Muscle layer of duodenum (tissue), 2 donors: ENCODE data around the gene LRRC59.

Experiments
- H3K27ac ChIP-seq: one replicate; pipeline ENCODE4 v1.7.0; 2013; ENCODE audit warnings: mild to moderate bottlenecking, low read length
- H3K27me3 ChIP-seq: one replicate; pipeline ENCODE4 v1.7.0; 2013; ENCODE audit warnings: low read depth, mild to moderate bottlenecking, control low read depth, low read length
- H3K36me3 ChIP-seq, 2 donors: one replicate each; pipeline ENCODE4 v1.7.0; 2013; ENCODE audit warnings: low read length in 2 of 2, control low read depth in 1 of 2, mild to moderate bottlenecking in 1 of 2; ENCODE audit not compliant: insufficient read depth in 2 of 2, control insufficient read depth in 1 of 2
- H3K4me1 ChIP-seq, 2 donors: one replicate each; pipeline ENCODE4 v1.7.0; 2013; ENCODE audit warnings: low read length in 2 of 2, mild to moderate bottlenecking in 2 of 2, control low read depth in 1 of 2, moderate library complexity in 1 of 2; ENCODE audit not compliant: insufficient read depth in 2 of 2, control insufficient read depth in 1 of 2
- H3K4me3 ChIP-seq, 2 donors: one replicate each; pipeline ENCODE4 v1.7.0; 2013; ENCODE audit warnings: low read length in 2 of 2, low read depth in 1 of 2, mild to moderate bottlenecking in 1 of 2
- H3K9me3 ChIP-seq, 2 donors: one replicate each; pipeline ENCODE4 v1.7.0; 2013; ENCODE audit warnings: low read length in 2 of 2, control low read depth in 1 of 2, mild to moderate bottlenecking in 1 of 2; ENCODE audit not compliant: control insufficient read depth in 1 of 2
- donor health status: healthy.

LRRC59 gene

GRCh38 chr17:50358177-50358576 lies 39.1 kb downstream of the LRRC59 start:
- Histone ChIP-seq H3K4me1 (peaks cover 0 to 10% of the 10 kb centered on the region in 2 donors), H3K27ac (no peak overlapping the region), H3K36me3 (peaks cover 12 to 74% of the 10 kb centered on the region in 2 donors), H3K9me3 (no peaks in the 10 kb centered on the region), H3K4me3 (no peak overlapping the region), H3K27me3 (no peaks in the 10 kb centered on the region)

DNA sequence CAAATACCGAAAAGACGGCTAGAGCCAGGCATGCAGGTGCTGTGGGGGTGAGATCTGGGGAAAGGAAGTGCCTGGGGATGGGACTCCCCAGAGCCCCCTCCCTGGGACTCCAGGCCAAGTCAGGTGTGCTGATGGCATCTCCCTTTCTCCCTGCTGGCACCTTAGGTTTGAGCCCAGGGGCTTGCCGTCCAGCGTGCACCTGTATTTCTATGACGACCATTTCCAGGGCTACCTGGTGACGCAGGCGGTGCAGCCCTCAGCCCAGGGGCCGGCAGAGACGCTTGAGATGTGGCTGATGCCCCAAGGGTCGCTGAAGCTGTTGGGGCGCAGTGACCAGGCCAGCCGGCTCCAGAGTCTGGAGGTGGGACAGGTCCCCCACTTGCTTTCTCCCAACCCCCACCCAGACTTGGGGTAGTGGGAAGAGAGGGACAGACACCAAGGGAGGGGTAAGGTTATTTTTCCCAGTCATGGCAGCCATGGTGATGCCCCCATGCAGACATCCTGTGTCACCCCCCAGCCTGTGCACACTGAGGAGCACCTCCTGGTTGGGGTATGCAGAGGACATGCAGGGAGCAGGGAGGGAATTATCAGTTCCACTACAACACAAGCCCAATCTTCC lies 40.3 kb downstream of the LRRC59 start:
- Histone ChIP-seq H3K27me3 (no peaks in the 10 kb centered on the region), H3K36me3 (peaks cover 12 to 74% of the 10 kb centered on the region in 2 donors), H3K27ac (no peak overlapping the region), H3K9me3 (no peaks in the 10 kb centered on the region), H3K4me1 (peaks cover 0 to 15% of the 10 kb centered on the region in 2 donors), H3K4me3 (no peak overlapping the region)

GRCh38 chr17:50356418-50356817 lies 40.9 kb downstream of the LRRC59 start:
- Histone ChIP-seq H3K4me3 (no peak overlapping the region), H3K4me1 (peaks cover 0 to 19% of the 10 kb centered on the region in 2 donors), H3K9me3 (no peaks in the 10 kb centered on the region), H3K27me3 (no peaks in the 10 kb centered on the region), H3K27ac (no peak overlapping the region), H3K36me3 (peaks cover 12 to 74% of the 10 kb centered on the region in 2 donors)

DNA sequence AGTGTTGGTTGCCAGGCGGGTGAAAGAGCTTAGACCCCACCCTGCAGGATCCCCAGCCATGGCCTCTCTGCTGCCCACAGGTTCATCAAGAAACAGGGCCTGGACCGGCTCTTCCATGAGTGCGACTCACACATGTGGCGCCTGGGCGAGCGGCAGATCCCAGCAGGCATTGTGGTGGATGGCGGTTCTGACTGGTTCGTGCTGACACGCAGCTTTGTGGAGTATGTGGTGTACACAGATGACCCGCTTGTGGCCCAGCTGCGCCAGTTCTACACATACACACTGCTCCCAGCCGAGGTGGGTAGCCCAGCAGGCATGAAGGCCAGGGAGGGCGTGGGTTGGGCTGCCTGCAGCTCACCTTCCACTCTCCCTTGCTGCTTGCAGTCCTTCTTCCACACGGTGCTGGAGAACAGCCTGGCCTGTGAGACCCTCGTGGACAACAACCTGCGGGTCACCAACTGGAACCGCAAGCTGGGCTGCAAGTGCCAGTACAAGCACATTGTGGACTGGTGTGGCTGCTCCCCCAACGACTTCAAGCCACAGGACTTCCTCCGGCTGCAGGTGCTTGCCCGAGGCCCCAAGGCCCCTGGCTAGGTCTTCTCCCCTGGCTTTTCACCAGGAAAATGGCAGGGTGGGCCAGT lies 41.5 kb downstream of the LRRC59 start:
- Histone ChIP-seq H3K27me3 (no peaks in the 10 kb centered on the region), H3K36me3 (peaks cover 12 to 69% of the 10 kb centered on the region in 2 donors), H3K27ac (no peak overlapping the region), H3K4me3 (no peak overlapping the region), H3K9me3 (no peaks in the 10 kb centered on the region), H3K4me1 (peaks cover 0 to 19% of the 10 kb centered on the region in 2 donors)

DNA sequence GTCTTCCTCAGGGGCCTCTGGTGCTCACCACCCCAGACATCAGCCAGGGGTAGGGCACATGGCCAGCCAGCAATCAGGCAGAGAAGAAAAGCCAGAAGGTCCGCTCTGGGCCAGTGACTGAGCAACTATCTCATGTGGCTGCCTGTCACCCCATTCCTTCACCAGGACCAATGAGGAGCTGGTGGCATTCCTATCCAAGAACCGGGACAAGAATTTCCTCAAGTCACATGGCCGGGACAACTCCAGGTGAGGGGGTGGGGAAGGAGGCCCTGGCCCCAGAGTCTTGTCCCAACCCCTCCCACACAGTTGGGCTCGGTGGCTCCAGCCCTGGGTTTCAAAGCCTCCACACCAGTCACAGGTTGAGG lies 42.0 kb downstream of the LRRC59 start:
- Histone ChIP-seq H3K36me3 (peaks cover 12 to 66% of the 10 kb centered on the region in 2 donors), H3K4me3 (no peak overlapping the region), H3K9me3 (no peaks in the 10 kb centered on the region), H3K4me1 (peaks cover 0 to 19% of the 10 kb centered on the region in 2 donors), H3K27me3 (no peaks in the 10 kb centered on the region), H3K27ac (no peak overlapping the region)

DNA sequence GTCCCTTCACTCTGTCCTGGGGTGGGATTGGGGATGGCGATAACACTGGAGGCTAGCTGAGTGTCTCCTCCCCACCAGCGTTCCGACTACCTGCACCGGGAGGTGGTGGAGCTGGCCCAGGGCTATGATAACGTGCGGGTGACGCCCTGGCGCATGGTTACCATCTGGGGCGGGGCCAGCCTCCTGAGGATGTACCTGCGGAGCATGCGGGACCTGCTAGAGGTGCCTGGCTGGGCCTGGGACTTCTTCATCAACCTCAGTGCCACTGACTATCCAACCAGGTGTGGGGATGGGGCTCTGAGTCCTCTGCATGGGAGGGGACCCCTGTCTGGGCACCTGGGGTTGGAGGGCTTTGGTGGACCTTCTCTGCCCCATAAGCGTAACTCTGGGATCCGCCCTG lies 42.5 kb downstream of the LRRC59 start:
- Histone ChIP-seq H3K36me3 (peaks cover 12 to 61% of the 10 kb centered on the region in 2 donors), H3K4me1 (peaks cover 0 to 19% of the 10 kb centered on the region in 2 donors), H3K27ac (no peak overlapping the region), H3K9me3 (no peaks in the 10 kb centered on the region), H3K27me3 (no peaks in the 10 kb centered on the region), H3K4me3 (no peak overlapping the region)

GRCh38 chr17:50354198-50354597 lies 43.1 kb downstream of the LRRC59 start:
- Histone ChIP-seq H3K27ac (no peak overlapping the region), H3K4me3 (no peak overlapping the region), H3K27me3 (no peaks in the 10 kb centered on the region), H3K4me1 (peaks cover 0 to 16% of the 10 kb centered on the region in 2 donors), H3K9me3 (no peaks in the 10 kb centered on the region), H3K36me3 (peaks cover 12 to 55% of the 10 kb centered on the region in 2 donors)

DNA sequence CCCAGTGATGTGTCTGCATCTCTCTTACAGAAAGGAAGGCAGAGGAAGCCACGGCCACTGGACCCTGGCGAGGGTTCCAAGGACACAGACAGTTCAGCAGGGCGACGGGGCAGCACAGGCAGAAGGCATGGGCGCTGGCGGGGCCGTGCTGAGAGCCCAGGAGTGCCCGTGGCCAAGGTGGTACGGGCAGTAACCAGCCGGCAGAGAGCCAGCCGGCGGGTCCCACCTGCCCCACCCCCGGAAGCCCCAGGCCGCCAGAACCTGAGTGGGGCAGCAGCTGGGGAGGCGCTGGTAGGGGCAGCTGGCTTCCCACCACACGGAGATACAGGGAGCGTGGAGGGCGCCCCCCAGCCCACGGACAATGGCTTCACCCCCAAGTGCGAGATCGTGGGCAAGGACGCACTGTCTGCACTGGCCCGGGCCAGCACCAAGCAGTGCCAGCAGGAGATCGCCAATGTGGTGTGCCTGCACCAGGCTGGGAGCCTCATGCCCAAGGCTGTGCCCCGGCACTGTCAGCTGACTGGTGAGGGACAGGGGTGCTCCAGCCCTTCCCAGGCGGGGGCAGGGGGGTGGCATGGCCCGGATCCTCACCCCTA lies 43.6 kb downstream of the LRRC59 start:
- peaks cover 4 to 14% of the 10 kb centered on the region in 2 donors for H3K4me1 ChIP-seq
- H3K9me3 ChIP-seq: no peaks in the 10 kb centered on the region
- peaks cover 8 to 50% of the 10 kb centered on the region in 2 donors for H3K36me3 ChIP-seq
- H3K27me3 ChIP-seq: no peaks in the 10 kb centered on the region
- H3K27ac ChIP-seq: no peak overlapping the region
- H3K4me3 ChIP-seq: no peak overlapping the region

DNA sequence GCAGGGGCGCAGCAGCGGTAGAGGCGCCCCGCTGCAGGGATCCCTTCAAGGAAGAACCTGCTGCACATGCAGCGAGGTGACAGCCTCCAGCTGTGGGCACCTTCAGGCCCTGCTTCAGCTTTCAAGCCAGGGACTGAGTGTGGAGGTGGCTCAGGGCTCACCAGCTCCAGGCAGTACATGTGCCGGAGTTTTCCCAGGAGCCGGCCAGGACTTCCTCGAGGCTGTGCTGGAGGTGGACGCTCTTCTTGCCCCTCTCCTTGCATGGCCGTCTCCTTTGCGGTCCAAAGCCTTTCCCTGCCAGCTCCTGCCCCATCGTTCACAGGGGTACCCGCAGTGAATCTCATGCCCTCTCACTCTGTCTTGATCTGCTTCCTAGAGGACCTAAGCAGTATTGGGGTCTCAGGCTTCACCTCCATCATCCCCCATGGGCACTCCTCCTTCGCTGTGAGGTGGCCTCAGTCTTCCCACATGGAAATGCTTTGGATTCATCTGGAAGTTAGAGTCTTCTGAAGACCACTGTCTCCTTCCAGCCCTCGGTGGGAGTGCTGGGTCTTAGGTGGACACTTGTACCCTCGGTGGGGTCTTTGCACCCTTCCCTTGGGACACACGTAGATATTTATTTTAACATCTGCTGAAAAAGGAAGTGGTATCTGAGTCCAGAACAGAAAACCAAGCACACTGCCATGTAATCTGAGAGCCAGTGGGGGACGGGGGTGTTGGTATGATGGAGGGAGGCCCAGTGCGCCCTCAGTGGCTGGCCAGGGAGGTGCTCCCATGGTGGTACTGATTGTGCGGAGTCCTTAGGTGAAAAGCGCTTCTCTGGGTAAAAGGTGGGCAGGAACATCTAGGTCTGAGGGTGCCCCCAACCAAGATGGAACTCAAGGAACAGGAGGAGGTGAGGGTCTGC lies 44.4 kb downstream of the LRRC59 start:
- Histone ChIP-seq H3K27me3 (no peaks in the 10 kb centered on the region), H3K9me3 (no peaks in the 10 kb centered on the region), H3K4me1 (peaks cover 6 to 21% of the 10 kb centered on the region in 2 donors), H3K27ac (no peak overlapping the region), H3K36me3 (peaks cover 3 to 43% of the 10 kb centered on the region in 2 donors), H3K4me3 (no peak overlapping the region)

DNA sequence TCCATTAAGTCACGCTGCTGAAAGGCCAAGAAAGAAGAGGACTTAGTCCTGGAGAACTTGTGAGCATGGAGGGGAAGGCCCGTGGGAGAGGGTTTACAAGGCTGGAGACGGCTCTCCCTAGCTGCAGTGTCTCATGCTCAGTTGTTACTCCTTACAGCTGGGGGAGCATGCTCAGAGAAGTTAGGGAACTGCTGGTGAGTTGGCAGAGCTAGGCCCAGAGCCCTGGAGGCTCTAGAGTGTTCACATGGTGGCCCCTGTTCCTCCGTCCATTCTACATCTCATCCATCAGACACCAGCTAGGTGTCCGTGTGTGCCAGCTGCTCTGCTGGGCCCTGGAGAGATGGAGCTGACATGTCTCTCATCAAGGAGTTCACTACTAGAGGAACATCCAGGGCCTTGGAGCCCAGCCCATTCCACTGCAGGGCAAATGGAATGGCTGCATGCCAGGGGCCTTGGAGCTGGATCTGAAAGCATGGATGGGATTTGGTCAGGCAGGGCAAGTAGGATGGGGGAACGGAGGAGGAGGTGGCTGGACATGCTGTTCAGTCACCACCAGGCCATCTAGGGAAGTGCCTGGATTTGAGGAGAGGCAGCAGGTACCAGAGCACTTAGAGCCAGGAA lies 45.1 kb downstream of the LRRC59 start:
- Histone ChIP-seq H3K27ac (no peak overlapping the region), H3K27me3 (no peaks in the 10 kb centered on the region), H3K4me3 (no peak overlapping the region), H3K9me3 (no peaks in the 10 kb centered on the region), H3K4me1 (peaks cover 10 to 29% of the 10 kb centered on the region in 2 donors), H3K36me3 (peaks cover 1 to 35% of the 10 kb centered on the region in 2 donors)
